ENCODE data around the gene COX6B1.

Gene COX6B1

GRCh38 chr19:35669974-35670373, 21.9 kb downstream of the COX6B1 start:
- TF ChIP-seq GATA2 (IDR thresholded peaks at IDR 0.05; ENCODE audit: low read depth, low read length) (no peak), GATA3 (IDR thresholded peaks at IDR 0.05; ENCODE audit: low read depth, low read length) (no peak)

DNA sequence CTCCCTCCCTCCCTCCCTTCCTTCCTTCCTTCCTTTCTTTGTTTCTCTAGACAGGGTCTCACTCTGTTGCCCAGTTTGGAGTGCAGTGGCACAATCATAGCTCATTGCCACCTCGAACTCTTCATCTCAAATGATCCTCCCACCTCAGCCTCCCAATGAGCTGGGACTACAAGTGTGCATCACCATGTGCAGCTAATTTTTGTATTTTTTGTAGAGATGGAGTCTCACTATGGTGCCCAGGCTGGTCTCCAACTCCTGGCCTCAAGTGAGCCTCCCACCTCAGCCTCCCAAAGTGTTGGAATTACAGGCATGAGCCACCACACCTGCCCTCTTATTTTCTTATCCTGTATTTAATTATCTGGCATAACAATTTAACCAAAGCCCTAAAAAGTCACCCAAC, 22.6 kb downstream of the COX6B1 start:
- TF ChIP-seq GATA2 (IDR thresholded peaks at IDR 0.05; ENCODE audit: low read depth, low read length) (no peak), GATA3 (IDR thresholded peaks at IDR 0.05; ENCODE audit: low read depth, low read length) (no peak)

GRCh38 chr19:35671818-35672217, 23.7 kb downstream of the COX6B1 start:
- TF ChIP-seq GATA2 (IDR thresholded peaks at IDR 0.05; ENCODE audit: low read depth, low read length) (no peak), GATA3 (IDR thresholded peaks at IDR 0.05; ENCODE audit: low read depth, low read length) (no peak)

- TF ChIP-seq GATA3 (IDR thresholded peaks at IDR 0.05; ENCODE audit: low read depth, low read length): no peak
- no peak for TF ChIP-seq GATA2 (IDR thresholded peaks at IDR 0.05; ENCODE audit: low read depth, low read length)
Observed at GRCh38 chr19:35673121-35673804, 25.1 kb downstream of the COX6B1 start.

GRCh38 chr19:35675589-35676140, 27.5 kb downstream of the COX6B1 start:
- TF ChIP-seq GATA3 (IDR thresholded peaks at IDR 0.05; ENCODE audit: low read depth, low read length): no peak
- TF ChIP-seq GATA2 (IDR thresholded peaks at IDR 0.05; ENCODE audit: low read depth, low read length): no peak

GRCh38 chr19:35689836-35690235, 41.7 kb downstream of the COX6B1 start:
- TF ChIP-seq GATA3 (IDR thresholded peaks at IDR 0.05; ENCODE audit: low read depth, low read length) (no peak), GATA2 (IDR thresholded peaks at IDR 0.05; ENCODE audit: low read depth, low read length) (no peak)

DNA sequence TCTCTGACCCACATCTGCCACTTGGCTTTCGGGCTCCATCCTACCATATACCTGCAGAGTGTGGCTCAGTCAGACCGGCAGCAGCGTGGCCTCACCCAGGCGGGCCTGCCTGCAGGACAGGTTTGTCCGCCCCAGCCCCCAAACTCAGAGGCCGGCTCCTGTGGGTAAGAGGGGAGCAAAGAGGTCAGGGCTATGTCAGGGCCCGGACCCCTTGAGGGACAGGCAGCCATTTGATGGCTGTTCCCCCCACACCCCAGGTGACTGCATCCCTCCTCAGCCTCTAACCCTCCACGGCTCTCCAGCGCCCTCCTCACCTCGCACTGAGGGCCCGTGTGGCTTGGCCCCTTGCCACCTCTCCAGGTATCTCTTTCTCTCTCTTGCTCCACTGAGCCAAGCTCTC, 43.9 kb downstream of the COX6B1 start:
- TF ChIP-seq GATA2 (IDR thresholded peaks at IDR 0.05; ENCODE audit: low read depth, low read length): no peak
- no peak for TF ChIP-seq GATA3 (IDR thresholded peaks at IDR 0.05; ENCODE audit: low read depth, low read length)

DNA sequence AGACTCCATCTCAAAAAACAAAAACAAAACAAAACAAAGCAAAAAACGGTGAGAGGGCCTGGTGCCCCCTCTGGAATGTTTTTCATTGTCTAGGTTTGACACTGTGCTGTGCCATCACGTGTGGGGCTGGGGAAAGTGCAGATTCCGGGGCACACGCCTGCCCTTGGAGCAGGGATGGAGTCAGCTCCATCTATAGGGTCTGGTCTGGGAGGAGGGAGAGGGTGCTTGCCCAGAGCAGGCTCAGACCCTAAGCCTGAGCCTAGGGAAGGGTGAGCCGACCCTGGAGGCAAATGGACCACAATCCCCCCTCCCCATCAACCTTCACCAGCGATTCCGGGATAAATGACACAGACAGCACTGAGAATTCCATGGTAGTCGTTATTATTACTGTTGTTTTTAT, 45.3 kb downstream of the COX6B1 start:
- TF ChIP-seq GATA3 (IDR thresholded peaks at IDR 0.05; ENCODE audit: low read depth, low read length) (no peak), GATA2 (IDR thresholded peaks at IDR 0.05; ENCODE audit: low read depth, low read length) (no peak)

DNA sequence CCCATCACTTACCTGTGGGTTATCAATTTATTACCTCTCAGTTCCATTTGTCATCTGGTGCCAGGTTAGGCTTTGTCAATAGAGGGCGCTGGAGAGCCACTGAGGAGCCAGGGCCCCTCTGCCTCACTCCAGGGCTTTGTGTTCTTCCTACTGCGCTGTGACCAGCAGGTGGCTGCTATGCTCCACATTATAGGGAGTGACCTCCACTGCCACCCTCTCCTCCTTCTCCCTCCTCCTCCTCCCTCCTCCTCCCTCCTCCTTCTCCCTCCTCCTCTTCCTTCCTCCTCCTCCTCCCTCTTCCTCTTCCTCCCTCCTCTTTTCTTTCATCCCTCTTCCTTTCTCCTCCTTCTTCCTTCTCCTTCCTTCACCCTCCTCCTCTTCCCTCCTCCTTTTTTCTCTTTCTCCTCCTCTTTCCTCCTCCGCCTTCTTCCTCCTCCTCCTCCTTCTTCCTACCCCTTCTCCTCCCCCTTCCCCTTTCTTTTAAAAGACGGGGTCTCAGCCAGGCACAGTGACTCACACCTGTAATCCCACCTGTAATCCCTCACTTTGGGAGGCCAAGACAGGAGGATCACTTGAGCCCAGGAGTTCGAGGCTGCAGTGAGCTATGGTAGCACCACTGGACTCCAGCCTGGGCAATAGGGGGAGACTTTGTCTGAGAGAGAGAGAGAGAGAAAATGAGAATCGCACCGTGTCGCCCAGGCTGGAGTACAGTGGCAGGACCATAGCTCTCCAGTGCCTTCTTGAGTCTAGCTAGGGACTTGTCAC, 45.9 kb downstream of the COX6B1 start:
- TF ChIP-seq GATA3 (IDR thresholded peaks at IDR 0.05; ENCODE audit: low read depth, low read length) (no peak), GATA2 (IDR thresholded peaks at IDR 0.05; ENCODE audit: low read depth, low read length) (no peak)

DNA sequence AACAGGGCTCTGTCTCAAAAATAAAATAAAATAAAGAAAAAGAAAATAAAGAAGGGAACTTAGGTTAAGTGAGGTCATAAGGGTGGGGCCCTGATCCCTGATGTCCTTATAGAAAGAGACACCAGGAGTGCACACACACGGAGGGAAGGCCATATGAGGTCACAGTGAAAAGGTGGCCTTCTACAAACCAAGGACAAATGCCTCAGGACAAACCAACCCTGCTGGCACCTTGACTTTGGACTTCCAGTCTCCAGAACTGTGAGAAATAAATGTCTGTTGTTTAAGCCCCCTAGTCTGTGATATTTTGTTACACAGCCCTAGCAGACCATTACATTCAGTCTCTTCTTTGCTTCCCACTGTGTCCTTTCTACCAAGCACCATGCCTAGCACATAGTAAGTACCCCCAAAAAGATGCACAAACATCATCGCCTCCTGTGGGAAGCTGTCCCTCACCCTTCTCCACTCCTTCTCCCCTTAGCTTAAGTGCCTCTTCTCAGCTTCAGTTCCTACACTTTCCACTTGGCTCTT, 47.8 kb downstream of the COX6B1 start:
- TF ChIP-seq GATA3 (IDR thresholded peaks at IDR 0.05; ENCODE audit: low read depth, low read length) (no peak), GATA2 (IDR thresholded peaks at IDR 0.05; ENCODE audit: low read depth, low read length) (no peak)

DNA sequence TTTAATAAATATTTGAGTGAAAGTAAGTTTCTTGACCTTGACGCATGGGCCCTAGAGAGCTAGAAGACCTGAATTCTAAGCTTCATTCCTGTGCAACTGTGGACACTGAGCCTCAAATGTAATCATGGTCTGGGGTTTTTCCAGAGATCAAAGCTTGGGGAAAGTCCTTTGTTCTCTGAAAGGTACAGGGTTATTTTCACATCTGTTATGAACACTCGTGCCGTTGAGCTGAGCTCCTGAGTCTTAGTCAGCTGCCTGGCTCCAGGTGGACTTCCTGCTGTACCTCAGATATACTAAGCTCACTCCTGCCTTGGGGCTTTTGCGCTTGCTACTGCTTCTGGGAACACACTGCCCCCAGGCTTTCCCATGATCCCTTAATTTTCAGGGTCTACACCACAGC, 48.7 kb downstream of the COX6B1 start:
- no peak for TF ChIP-seq GATA2 (IDR thresholded peaks at IDR 0.05; ENCODE audit: low read depth, low read length)
- no peak for TF ChIP-seq GATA3 (IDR thresholded peaks at IDR 0.05; ENCODE audit: low read depth, low read length)

DNA sequence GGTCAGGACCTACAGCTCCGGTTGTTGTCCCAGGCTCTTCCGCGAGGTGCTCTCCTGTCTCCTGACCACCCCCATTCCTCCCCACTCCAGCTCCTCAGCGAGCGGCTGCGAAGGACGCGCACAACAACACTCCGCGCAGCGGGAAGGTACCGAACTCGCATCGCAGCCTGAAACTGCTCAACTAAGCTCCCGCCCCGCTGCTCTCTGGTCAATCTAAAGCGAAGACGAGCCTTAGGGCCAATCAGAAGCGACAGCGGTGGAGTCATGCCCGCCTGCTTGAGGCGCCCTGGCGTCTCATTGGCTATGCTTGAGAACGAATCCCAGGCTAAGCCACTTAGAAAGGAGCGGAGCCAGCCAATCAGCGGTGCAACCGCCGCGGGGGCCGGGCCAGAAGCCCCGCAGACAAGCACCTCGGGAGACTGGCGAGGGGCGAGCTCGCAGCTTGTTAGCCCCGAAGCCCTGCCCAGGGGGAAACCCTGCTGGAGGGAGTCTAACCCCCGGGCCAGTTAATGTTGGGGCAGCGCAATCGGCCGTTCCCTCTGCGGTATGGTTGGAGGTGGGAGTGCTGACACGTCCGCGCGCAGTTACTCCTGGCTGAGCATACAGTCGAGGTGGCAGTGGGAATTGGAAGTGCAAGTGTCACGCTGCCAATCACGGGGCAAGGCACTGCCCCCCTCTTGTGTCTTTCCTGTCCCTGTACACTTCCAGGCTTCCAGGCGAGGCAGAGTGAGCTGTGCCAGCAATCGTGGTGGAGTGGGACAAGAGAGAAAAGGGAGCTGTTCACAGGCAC, 54.3 kb downstream of the COX6B1 start:
- TF ChIP-seq GATA2 (IDR thresholded peaks at IDR 0.05; ENCODE audit: low read depth, low read length) (no peak), GATA3 (IDR thresholded peaks at IDR 0.05; ENCODE audit: low read depth, low read length) (no peak)

- no peak for TF ChIP-seq GATA2 (IDR thresholded peaks at IDR 0.05; ENCODE audit: low read depth, low read length)
Observed at GRCh38 chr19:35703343-35703742, 55.2 kb downstream of the COX6B1 start.

- no peak for TF ChIP-seq GATA2 (IDR thresholded peaks at IDR 0.05; ENCODE audit: low read depth, low read length)
- no peak for TF ChIP-seq GATA3 (IDR thresholded peaks at IDR 0.05; ENCODE audit: low read depth, low read length)
Observed at GRCh38 chr19:35704218-35704617, 56.1 kb downstream of the COX6B1 start, which contains the start of gene ZBTB32. Gene ZBTB32 (plus strand): TSS chr19:35704558. CDS start chr19:35714627, 10,069 bp downstream.
